Body of pancreas (tissue), 4 donors: ENCODE data around the gene SPINK13.

ENCODE experiments used
- POLR2A ChIP-seq, 3 donors: fragments of 450-650 bp; IDR thresholded peaks; one replicate each; pipeline ENCODE4 v1.6.1; 2016; ENCODE audit warnings: antibody characterized with exemption in 3 of 3, mild to moderate bottlenecking in 2 of 3
- TF ChIP-seq, protein P1 (sequence below), 7 experiments: fragments of 450-650 bp in 4 of 7; fragments of 200-600 bp in 3 of 7; sonication (generic) in 3 of 7; IDR thresholded peaks; one replicate each; pipeline ENCODE4 v1.5.1; 2016 to 2019; ENCODE audit warnings: antibody characterized with exemption in 7 of 7

- TF ChIP-seq, protein P1, sequence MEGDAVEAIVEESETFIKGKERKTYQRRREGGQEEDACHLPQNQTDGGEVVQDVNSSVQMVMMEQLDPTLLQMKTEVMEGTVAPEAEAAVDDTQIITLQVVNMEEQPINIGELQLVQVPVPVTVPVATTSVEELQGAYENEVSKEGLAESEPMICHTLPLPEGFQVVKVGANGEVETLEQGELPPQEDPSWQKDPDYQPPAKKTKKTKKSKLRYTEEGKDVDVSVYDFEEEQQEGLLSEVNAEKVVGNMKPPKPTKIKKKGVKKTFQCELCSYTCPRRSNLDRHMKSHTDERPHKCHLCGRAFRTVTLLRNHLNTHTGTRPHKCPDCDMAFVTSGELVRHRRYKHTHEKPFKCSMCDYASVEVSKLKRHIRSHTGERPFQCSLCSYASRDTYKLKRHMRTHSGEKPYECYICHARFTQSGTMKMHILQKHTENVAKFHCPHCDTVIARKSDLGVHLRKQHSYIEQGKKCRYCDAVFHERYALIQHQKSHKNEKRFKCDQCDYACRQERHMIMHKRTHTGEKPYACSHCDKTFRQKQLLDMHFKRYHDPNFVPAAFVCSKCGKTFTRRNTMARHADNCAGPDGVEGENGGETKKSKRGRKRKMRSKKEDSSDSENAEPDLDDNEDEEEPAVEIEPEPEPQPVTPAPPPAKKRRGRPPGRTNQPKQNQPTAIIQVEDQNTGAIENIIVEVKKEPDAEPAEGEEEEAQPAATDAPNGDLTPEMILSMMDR (IDR thresholded peaks at IDR 0.05), result no peak
- TF ChIP-seq POLR2A (IDR thresholded peaks at IDR 0.05), result no peak
Measured at GRCh38 chr5:148237785-148238417, 30.7 kb upstream of the SPINK13 start.
